Activated CD4-positive, alpha-beta T cell treated with anti-CD3 and anti-CD28 coated beads for 48 hours (primary cell): ENCODE data around the gene ZSCAN18.

Source experiments
- DNase-seq: peaks from one replicate; pipeline ENCODE4 v3.0.0-alpha.2; 2020

ZSCAN18 gene

DNA sequence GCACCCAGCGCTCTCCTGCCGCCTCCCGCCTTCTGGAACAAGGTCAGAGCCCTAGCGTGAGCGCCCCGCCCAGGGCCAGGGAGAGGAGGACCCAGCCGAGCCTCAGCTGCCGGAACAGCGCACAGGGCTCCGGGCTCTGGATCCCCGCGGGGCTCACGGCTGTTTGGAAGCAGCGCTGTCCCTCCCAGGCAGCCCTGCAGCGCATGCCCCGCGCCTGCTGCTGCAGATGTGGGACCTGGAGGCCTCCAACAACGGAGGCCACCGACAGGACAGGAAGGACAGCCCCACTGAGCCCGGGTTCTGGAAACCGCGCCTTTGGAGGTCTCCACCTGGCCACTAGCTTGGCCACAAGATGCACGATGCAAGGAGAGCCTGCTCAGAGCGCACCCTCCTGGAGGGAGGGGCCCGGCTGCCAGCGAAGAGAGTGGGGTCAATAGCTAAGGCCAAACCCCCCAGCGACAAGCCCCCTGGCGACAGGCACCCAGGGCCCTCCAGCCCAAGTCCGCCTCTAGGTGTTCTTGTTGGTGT lies 12.6 kb downstream of the ZSCAN18 start:
- DNase-seq = no peak

DNA sequence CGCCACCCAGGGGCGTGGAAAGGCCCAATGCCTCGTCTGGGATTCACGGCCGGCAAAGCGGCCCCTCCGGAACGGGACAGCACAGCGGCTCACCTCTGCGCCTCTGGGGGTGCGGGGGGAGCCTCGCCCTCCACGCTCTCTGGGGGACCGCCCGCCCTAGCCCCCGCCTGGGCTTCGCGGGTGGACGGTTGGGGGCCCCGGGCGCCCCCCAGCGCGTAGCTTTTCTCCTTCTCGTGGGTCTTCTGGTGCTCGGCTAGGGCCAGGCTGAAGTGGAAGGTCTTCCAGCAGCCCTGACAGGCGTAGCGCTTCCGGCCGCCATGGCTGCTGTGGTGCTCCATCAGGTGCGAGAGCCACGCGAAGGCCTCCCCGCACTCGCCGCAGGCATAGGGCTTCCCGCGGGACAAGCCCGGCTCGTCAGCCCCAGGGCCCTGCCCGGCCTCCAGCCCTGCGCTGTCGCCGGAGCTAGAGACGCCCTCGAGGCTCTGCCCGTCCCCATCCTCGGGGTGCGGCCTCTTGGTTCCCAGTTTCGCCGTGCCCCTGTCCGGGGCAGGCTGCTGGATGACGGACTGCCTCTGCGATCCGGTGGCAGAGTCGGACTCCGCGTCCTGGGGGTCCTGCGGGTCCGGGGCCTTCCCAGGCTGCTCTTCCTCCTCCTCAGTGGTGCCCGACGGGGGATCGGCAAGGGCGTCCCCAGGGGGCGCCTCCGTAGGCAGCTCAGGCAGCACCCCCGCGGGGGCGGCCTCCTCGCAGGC lies 13.3 kb downstream of the ZSCAN18 start:
- no peak for DNase-seq

DNA sequence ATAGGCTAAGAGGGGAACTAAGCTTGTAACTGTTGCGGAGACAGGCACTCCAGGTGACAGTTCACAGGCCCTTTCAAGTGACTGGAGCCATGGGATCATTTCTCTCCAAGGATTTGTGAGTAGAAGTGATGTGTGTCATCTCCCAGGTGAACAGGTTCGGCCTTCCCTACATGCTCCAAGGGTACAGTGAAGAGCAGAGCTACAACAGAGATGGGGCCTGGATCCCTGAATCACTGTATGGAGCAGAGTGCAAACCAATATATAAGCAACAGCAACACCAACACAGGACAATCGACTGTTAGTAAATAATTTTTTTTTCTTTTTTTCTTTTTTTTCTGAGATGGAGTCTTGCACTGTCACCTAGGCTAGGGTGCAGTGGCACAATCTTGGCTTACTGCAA lies 15.0 kb downstream of the ZSCAN18 start:
- no peak for DNase-seq

DNA sequence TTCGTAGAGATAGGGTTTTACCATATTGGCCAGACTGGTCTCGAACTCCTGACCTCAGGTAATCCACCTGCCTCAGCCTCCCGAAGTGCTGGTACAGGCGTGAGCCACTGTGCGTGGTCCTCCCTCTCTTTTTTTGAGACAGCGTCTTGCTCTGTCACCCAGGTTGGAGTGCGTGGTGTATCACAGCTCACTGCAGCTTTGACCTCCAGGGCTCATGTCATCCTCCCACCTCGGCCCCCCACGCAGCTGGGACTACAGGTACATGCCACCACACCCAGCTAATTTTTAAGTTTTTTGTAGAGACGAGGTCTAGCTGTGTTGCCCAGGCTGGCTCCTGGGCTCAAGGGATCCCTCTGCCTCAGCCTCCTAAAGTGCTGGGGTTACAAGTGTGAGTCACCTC lies 18.2 kb downstream of the ZSCAN18 start:
- no peak for DNase-seq

DNA sequence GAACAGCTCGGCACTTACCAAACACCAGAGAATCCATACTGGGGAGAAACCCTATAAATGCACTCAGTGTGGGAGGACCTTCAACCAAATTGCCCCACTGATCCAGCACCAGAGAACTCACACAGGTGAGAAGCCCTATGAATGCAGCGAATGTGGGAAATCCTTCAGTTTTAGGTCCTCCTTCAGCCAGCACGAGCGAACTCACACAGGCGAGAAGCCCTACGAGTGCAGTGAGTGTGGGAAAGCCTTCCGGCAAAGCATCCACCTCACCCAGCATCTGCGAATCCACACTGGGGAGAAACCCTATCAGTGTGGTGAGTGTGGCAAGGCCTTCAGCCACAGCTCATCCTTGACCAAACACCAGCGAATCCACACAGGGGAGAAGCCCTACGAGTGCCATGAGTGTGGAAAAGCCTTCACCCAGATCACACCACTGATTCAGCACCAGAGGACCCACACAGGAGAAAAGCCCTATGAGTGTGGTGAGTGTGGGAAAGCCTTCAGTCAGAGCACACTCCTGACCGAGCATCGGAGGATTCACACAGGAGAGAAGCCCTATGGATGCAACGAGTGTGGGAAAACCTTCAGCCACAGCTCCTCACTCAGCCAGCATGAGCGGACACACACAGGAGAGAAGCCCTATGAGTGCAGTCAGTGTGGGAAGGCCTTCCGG lies 30.7 kb downstream of the ZSCAN18 start:
- DNase-seq = no peak

DNA sequence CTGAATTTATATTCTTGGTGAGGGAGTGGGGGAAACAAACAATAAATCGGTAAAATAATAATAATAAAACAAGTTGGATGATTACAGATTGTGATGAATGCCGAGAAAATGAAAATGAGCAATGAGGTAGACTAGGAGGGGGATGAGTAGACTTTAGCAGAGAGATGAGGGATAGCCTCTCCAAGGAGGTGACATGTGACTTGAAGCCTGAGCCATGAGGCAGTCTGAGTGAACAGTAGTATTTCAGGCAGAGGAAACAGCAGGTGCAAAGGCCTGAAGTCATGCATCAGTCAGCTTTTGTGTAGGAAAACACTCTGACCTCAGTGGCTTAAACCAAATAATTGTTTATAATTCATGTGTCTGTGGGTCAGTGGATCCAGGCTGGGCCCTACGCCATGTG lies 34.3 kb downstream of the ZSCAN18 start:
- no peak for DNase-seq

DNA sequence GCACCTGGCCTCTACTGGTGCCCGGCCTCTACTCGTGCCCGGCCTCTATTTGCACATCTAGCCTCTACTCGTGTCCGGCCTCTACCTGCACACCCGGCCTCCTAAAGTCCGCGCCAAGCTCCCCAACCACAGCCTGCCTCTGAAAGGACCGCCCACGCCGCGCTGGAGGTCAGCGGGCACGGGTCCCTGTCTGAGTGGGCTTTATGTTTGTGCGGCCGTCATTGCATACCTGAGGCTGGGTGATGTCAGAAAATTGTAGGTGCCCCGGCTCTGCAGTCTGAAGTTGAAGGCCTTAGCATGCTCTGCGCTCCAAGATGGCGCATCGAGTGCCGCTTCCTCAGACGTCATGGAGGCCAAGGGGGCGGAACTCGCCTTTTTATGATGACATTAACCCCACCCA lies 37.8 kb downstream of the ZSCAN18 start:
- no peak for DNase-seq

DNA sequence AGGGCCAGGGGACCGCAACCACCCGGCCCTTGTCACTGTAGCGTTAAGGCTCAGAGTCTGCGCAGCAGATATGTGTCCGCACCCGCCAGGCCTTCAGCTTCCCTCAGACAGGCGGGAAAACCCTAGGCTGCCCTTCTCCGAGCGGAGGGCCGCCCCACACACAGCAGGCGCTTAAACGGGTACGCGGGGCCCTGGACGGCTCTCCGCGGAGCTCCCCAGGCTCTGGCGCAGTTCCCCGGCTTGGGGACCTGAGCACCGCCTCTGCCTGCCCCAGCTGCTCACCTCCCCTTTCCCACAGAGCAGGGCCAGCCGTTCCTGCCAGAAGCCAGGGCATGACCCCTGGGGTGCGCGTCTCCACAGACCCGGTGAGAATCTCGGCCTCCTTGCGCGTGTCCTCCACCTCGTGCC lies 38.4 kb downstream of the ZSCAN18 start:
- no peak for DNase-seq

DNA sequence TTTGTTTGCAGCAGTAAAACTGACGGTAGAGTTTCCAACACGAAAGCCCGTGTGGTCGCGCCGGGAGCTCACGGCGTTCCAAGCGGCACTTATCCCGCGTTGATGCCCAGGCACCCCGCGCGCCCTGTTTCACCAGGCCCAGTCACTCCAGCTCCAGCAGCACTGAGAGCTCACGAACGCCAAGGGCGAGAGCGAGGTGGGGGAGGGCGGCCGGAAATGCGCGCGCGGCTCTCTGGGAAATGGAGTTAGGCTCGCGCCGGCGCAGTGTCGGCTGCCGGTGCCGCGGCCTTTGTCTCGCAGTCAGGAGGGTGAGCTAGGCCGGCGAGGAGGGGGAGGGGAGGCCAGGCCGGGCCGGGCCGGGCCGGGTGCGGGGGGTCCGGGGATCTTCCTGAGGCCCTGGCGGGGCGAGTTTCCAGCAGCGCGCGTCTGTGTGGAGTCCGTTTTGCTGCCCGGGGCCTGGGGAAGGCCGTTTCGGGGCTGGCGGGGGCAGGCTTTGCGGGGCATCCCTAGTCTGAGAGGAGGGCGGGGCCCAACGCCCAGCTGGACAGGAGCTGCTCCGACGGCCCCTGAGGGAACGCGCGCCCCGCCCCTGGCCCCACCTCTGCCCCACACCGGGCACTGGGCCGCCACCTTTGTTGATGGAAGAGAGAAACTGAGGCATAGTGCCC lies 38.9 kb downstream of the ZSCAN18 start, which contains the start of gene ZNF135:
Gene ZNF135 (plus strand): TSS at position 280 of the 668 bp plus-strand sequence. CDS start 721 bp downstream, outside the sequence.
- DNase-seq = peak; percentile 73

DNA sequence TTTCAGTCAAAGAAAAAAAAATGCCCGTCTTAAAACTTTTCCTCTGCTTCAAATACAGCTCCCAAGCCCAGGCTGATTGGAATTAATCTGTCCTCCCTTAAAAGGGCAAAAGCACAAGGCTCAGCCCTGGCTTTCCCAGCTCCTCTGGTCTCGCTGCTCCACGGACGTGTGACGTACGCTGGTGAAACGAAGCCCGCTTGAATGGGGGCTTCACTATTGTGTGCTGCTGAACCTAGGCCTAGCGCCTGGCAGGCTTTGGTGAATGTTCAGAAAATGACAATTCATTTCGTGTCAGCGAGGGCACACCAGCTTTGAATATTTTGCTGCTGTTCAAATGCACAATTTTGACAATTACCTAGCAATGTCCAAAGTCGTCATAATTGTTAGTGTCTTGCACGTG lies 39.6 kb downstream of the ZSCAN18 start:
- no peak for DNase-seq

DNA sequence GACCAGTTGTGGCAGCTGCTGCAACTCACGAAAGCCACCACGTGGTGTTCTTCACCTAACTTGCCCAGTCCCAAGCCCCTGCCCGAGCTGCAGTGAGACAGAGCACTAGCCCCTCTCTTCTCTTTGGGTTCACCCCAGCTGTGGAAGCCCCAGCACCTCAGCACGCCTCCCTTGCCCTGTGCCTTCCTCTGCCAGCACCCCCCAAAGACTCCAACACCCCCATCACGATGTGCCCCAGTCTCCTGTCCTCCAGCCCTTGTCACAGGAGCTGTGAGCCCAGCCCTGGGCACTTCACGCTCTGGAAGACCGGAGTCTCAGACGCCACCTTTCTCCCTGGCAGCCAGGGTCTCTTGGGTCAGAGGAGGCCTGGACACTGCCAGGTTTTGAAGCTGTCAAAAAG lies 41.2 kb downstream of the ZSCAN18 start:
- DNase-seq = no peak

DNA sequence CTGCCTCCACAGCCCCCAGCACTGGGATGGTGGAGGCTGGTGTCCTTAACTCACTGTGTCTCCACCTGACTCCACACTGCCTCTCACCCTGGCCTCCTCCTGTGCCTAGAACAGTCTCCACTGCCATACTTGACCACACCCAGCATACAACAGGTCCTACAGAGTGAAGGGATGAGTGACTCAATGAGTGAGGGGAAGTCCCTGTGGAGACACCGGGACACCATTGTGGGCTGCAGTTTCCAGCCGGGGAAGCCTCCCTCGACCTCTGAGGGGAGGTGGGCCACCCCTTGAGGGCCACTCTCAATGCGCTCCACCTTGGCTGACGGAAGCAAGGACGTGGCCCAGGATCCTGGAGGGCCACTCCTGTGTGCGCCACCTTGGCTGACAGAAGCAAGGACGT lies 41.8 kb downstream of the ZSCAN18 start:
- DNase-seq = no peak

DNA sequence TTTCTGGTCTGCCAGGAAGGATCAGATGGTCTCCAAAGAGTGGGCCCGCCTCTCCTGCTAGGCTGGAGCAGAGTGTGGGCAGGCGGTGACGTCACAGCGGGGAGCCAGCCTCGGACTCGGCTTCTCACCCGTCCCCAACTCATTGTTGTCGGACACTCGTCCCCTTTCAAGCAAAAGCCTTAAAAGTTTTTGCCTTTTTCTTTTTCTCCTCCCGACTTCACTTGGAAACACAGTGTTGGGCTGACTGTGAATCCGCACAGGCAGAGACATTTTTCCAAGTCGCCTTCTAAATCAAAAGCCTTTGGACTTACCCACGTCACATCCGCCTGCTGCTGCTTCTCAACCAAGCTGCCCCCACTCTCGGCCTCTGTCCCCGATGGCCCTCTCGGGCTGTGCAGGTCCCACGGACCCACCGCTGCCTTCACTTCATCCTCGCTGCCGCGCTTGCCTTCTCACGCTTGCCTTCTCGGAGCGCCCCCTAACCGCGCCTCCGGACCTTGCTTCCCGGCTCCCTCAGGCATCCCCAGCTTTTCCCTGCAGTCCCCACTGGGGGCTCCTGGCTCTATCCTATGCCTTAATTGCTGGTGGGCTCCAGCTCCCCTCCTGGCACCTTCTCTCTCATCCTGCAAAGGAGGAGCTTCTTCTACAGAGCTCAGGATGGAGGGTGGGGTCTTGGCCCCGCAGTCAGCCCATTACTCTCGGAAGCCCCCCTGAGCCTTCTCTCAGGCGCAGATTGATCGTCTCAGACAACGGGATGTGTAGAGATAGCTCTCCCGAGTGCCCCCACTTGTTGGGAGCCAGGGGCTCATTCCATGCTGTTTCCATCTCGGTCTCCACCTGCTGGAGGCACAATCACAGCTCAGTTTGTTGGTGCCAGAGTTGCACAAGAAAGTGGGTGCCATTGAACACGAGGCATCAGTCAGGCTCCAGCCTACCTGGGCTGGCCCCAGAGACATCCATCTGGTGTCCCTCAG lies 42.8 kb downstream of the ZSCAN18 start:
- DNase-seq = no peak

DNA sequence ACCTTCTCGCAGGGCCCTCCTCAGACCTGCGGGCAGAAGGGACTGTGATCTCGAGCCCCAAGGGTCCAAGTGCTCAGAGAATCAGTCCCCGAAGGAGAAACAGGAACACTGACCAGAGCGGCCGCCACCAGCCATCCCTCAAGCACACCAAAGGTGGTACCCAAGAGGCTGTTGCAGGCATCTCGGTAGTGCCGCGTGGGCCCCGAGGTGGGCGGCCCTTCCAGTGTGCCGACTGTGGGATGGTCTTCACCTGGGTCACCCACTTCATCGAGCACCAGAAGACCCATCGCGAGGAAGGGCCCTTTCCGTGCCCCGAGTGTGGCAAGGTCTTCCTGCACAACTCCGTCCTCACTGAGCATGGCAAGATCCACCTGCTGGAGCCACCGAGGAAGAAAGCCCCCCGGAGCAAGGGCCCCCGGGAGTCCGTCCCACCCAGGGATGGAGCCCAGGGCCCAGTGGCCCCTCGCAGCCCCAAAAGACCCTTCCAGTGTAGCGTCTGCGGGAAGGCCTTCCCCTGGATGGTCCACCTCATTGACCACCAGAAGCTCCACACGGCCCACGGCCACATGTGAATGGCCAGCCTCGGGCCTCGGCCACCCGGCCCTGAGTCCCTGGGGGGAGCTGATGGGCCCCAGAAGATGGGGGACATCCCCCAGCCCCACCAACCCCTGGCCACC lies 44.4 kb downstream of the ZSCAN18 start:
- DNase-seq = no peak

DNA sequence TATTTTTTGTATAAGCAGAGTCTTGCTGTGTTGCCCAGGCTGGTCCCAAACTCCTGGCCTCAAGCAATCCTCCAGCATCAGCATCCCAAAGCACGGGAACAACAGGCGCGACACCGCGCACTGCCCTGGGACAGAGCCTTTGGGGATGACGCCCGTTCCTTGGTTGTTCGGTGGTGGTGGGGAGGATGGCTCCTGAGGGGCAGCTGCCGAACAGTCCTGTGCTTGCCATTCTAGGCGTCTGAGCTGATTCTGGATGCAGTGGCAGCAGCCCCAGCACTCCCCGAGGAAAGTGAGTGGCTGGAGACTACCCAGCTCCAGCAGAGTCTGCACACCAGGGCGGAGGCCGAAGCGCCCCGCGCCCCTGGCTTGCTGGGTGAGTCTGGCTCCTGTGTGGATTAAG lies 45.8 kb downstream of the ZSCAN18 start:
- DNase-seq = no peak

DNA sequence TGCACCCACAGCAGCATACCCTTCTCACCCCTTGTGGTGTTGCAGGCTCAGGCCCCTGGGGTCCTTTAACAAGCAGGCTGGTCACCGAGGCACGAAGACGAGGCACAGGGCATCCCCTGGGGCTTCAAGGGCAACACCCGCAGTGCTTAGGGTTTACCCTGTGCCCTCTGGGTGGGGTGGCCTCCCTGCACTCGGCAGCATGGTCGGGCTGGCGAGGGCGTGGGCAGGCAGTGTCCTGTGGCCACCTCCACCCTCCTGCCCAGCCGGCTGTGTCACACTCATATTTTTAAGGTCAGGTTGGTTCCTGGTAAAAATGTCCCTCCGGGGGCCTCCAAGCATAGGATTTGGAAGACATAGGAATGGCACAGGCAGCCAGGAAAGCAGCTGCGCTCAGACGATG lies 50.4 kb downstream of the ZSCAN18 start:
- no peak for DNase-seq

DNA sequence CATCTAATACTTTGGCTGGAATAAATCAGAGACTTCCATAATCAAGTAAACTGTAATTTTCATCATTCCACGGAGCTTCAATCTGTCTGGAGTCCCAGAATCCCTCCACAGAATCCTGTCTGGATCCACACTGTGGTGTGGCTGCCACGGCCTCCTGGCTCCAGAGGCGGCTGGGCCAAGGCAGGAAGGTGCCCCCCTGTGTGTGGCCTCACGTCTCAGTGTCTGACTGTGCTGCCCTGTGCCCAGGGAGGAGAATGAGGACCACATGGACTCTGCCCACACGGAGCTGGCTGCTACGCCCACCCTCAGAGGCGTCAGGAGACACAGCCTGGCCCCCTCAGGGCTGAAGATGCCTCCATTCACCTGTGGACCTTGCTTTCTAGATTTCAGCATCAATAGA lies 51.2 kb downstream of the ZSCAN18 start:
- DNase-seq = no peak

DNA sequence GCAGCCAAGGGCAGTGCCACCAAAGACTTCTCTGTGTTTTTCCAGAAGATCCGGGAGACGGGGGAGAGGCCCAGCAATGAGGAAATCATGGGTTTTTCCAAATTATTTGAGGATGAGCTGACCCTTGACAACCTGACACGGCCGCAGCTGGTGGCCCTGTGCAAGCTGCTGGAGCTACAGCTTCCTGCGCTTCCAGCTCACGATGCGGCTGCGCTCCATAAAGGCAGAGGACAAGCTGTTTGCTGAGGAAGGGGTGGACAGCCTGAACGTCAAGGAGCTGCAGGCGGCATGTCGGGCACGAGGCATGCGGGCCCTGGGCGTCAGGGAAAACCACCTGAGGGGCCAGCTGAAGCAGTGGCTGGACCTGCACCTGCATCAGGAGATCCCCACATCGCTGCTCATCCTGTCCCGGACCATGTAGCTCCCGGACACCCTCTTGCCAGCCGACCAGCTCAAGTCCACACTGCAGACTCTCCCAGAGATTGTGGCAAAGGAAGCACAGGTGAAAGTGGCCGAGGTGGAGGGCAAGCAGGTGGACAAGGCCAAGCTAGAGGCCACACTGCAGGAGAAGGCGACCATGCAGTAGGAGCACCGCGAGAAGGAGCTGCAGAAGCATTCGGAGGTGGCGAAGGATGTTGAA lies 52.5 kb downstream of the ZSCAN18 start:
- no peak for DNase-seq

DNA sequence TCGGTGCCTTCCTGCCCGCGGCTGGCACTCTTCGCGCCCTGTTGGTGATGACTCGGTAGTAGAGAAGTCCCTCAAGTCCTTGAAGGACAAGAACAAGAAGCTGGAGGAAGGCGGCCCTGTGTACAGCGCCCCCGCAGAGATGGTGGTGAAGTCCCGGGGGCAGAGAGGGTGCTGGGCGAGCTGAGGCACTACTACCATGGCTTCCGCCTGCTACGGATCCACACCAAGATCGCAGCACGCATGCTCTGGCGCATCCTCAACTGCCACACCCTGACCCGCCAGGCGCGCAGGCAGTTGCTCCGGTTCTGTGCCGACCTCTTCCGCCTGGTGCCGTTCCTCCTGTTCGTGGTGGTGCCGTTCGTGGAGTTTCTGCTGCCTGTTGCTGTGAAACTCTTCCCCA lies 53.1 kb downstream of the ZSCAN18 start:
- DNase-seq = no peak

DNA sequence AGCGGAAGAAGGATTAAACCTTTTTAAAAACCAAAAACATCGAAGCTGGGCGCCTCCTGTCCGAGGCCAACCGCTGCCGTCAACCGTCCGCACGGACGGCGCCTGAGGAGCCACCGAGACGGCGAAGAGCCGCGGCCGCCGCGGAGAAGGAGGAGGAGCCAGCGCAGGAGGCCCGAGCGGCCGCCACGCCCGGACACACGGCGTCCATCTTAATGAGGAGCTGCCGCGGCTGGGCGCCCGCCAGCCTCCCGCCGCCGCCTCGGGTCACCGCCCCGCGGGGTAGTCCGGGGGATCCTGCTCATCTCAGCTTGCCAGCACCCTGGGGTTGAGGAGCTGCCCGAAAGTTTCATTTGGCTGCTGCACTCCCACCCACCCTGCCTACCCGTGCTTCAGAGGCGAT lies 53.6 kb downstream of the ZSCAN18 start:
- no peak for DNase-seq
